ENCODE results near the gene EPM2A.
A peak's percentile ranks its signal among the peaks of the same experiment; 100 is the strongest.

The EPM2A gene

DNA sequence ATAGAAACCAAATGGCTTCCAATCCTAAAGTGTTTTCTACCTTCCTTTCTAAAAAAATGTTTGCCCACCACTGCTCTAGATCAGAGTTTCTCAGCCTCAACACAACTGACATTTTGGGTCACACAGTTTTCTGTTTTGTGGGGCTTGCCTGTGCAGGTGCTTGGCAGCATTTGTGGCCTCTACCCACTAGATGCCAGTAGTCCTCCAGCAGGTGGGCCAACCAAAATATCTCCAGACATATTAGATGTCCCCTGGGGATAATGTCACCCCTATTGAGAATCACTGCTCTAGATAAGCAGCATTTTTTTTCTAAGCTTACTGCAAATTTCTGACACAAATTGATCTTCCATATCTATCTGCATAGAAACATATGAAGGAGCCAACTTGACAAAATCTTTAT lies 26.3 kb upstream of the EPM2A start:
- no peak for DNase-seq (ENCODE audit: low read depth)
- TF ChIP-seq CTCF (conservative IDR thresholded peaks at IDR 0.05; ENCODE audit: control insufficient read depth, insufficient read depth, low read depth, low read length) = no peak
- no peak overlapping the region for H3K4me3 ChIP-seq (ENCODE audit: control insufficient read depth, low read depth, low read length)

GRCh38 chr6:145758113-145758512 lies 22.8 kb upstream of the EPM2A start:
- H3K4me3 ChIP-seq (ENCODE audit: control insufficient read depth, low read depth, low read length) = no peak overlapping the region
- no peak for DNase-seq (ENCODE audit: low read depth)
- TF ChIP-seq CTCF (conservative IDR thresholded peaks at IDR 0.05; ENCODE audit: control insufficient read depth, insufficient read depth, low read depth, low read length) = no peak

GRCh38 chr6:145756170-145756662 lies 20.9 kb upstream of the EPM2A start:
- peak; percentile 95 for DNase-seq (ENCODE audit: low read depth)
- no peak overlapping the region for H3K4me3 ChIP-seq (ENCODE audit: control insufficient read depth, low read depth, low read length)
- no peak for TF ChIP-seq CTCF (conservative IDR thresholded peaks at IDR 0.05; ENCODE audit: control insufficient read depth, insufficient read depth, low read depth, low read length)

- no peak overlapping the region for H3K4me3 ChIP-seq (ENCODE audit: control insufficient read depth, low read depth, low read length)
- TF ChIP-seq CTCF (conservative IDR thresholded peaks at IDR 0.05; ENCODE audit: control insufficient read depth, insufficient read depth, low read depth, low read length) = no peak
Measured at GRCh38 chr6:145755682-145756081, 20.4 kb upstream of the EPM2A start.

DNA sequence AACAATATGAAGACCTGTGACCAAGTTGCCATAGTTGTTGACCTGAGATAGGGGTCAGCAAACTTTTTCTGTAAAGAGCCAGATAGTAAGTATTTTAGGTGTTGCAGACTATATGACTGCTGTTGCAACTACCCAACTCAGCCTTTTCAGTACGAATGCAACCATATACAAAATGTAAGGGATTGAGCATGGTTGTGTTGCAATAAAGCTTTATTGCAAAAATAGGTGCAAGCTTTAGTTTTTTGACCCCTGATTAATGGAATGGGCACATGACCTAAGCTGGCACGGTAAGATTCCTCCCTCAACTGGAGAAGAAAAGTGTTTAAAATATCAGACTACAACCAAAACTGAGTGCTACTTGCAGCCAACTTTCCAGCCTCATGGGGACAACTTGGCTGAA lies 17.3 kb upstream of the EPM2A start:
- no peak for DNase-seq (ENCODE audit: low read depth)
- no peak for TF ChIP-seq CTCF (conservative IDR thresholded peaks at IDR 0.05; ENCODE audit: control insufficient read depth, insufficient read depth, low read depth, low read length)
- no peak overlapping the region for H3K4me3 ChIP-seq (ENCODE audit: control insufficient read depth, low read depth, low read length)

More at GRCh38 chr6:145755682-145756081, 20.4 kb upstream of the EPM2A start:
- DNase-seq (ENCODE audit: low read depth) = no peak

- no peak for TF ChIP-seq CTCF (conservative IDR thresholded peaks at IDR 0.05; ENCODE audit: control insufficient read depth, insufficient read depth, low read depth, low read length)
- peak; percentile 84 for DNase-seq (ENCODE audit: low read depth)
- no peak overlapping the region for H3K4me3 ChIP-seq (ENCODE audit: control insufficient read depth, low read depth, low read length)
Measured at GRCh38 chr6:145749632-145750031, 14.3 kb upstream of the EPM2A start.

- no peak for DNase-seq (ENCODE audit: low read depth)
- H3K4me3 ChIP-seq (ENCODE audit: control insufficient read depth, low read depth, low read length) = no peak overlapping the region
- no peak for TF ChIP-seq CTCF (conservative IDR thresholded peaks at IDR 0.05; ENCODE audit: control insufficient read depth, insufficient read depth, low read depth, low read length)
Measured at GRCh38 chr6:145745861-145746260, 10.5 kb upstream of the EPM2A start.
